Measurements from ENCODE around the gene IL12RB1. TPM values are rescaled to one million over a fixed set of nuclear protein-coding genes. Genes with fewer than 3 reads are reported as not detected.

Gene IL12RB1
- total and polyA plus RNA-seq, 2 of the 13 experiments (the other 11 are each of a cell fraction or from before 2014, with no cell fraction given): 0.03 to 0.04 TPM

- TF ChIP-seq ZNF333 (CRISPR knock-in tag; IDR thresholded peaks at IDR 0.05; ENCODE audit: borderline replicate concordance) (no peak; the same call in 1 of the 2 replicates), RXRA (CRISPR knock-in tag; IDR thresholded peaks at IDR 0.05) (peak; percentile 98), IRF2 (CRISPR knock-in tag; IDR thresholded peaks at IDR 0.05) (peak; percentile 71; the same call in 1 of the 2 replicates), SOX13 (IDR thresholded peaks at IDR 0.05) (peak; percentile 13; the same call in 1 of the 2 replicates), SOX13 (CRISPR knock-in tag; conservative IDR thresholded peaks at IDR 0.05 in 1 of 2, IDR thresholded peaks at IDR 0.05 in 1 of 2) (peak in 1 of 2 experiments; percentile 75; a peak in 2 of 4 replicates), ZNF331 (CRISPR knock-in tag; IDR thresholded peaks at IDR 0.05) (0 out of 2 replicates have a peak, but pooled peaks have one; percentile 68), MAZ (IDR thresholded peaks at IDR 0.05; ENCODE audit: borderline replicate concordance, low read depth, low read length) (no peak), MAZ (CRISPR knock-in tag; IDR thresholded peaks at IDR 0.05; ENCODE audit: low read depth) (no peak), U2AF2 (IDR thresholded peaks at IDR 0.05; ENCODE audit: low read depth, low read length) (no peak), RCOR2 (CRISPR knock-in tag; IDR thresholded peaks at IDR 0.05) (peak; percentile 77; the same call in 1 of the 2 replicates), ZNF343 (CRISPR knock-in tag; IDR thresholded peaks at IDR 0.05) (no peak), ZKSCAN8 (CRISPR knock-in tag; IDR thresholded peaks at IDR 0.05; ENCODE audit: borderline replicate concordance) (peak; percentile 95; the same call in 1 of the 2 replicates), EED (CRISPR knock-in tag; IDR thresholded peaks at IDR 0.05) (no peak), ZNF292 (CRISPR knock-in tag; IDR thresholded peaks at IDR 0.05; ENCODE audit: borderline replicate concordance, low read depth) (peak; percentile 75; the same call in 1 of the 2 replicates), LCORL (IDR thresholded peaks at IDR 0.05) (no peak), LCORL (CRISPR knock-in tag; IDR thresholded peaks at IDR 0.05) (peak; percentile 96), NCOR1 (IDR thresholded peaks at IDR 0.05; ENCODE audit: borderline replicate concordance, low read length) (peak; percentile 58; the same call in 1 of the 2 replicates), SIN3A (IDR thresholded peaks at IDR 0.05; ENCODE audit: borderline replicate concordance, low read depth, low read length) (0 out of 2 replicates have a peak, but pooled peaks have one; percentile 63), ZNF121 (CRISPR knock-in tag; IDR thresholded peaks at IDR 0.05) (no peak), ZNF468 (CRISPR knock-in tag; IDR thresholded peaks at IDR 0.05) (no peak), ZNF484 (CRISPR knock-in tag; IDR thresholded peaks at IDR 0.05; ENCODE audit: borderline replicate concordance, low read depth) (no peak), RXRB (CRISPR knock-in tag; IDR thresholded peaks at IDR 0.05; ENCODE audit: borderline replicate concordance) (peak; percentile 98), CBFB (CRISPR knock-in tag; IDR thresholded peaks at IDR 0.05) (peak; percentile 8; the same call in 1 of the 2 replicates)
- TF ChIP-seq, protein P1, sequence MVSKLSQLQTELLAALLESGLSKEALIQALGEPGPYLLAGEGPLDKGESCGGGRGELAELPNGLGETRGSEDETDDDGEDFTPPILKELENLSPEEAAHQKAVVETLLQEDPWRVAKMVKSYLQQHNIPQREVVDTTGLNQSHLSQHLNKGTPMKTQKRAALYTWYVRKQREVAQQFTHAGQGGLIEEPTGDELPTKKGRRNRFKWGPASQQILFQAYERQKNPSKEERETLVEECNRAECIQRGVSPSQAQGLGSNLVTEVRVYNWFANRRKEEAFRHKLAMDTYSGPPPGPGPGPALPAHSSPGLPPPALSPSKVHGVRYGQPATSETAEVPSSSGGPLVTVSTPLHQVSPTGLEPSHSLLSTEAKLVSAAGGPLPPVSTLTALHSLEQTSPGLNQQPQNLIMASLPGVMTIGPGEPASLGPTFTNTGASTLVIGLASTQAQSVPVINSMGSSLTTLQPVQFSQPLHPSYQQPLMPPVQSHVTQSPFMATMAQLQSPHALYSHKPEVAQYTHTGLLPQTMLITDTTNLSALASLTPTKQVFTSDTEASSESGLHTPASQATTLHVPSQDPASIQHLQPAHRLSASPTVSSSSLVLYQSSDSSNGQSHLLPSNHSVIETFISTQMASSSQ (IDR thresholded peaks at IDR 0.05; ENCODE audit: low read depth): no peak
- TF ChIP-seq, protein P1 (CRISPR knock-in tag; IDR thresholded peaks at IDR 0.05; ENCODE audit: borderline replicate concordance): no peak
- TF ChIP-seq, protein P2, sequence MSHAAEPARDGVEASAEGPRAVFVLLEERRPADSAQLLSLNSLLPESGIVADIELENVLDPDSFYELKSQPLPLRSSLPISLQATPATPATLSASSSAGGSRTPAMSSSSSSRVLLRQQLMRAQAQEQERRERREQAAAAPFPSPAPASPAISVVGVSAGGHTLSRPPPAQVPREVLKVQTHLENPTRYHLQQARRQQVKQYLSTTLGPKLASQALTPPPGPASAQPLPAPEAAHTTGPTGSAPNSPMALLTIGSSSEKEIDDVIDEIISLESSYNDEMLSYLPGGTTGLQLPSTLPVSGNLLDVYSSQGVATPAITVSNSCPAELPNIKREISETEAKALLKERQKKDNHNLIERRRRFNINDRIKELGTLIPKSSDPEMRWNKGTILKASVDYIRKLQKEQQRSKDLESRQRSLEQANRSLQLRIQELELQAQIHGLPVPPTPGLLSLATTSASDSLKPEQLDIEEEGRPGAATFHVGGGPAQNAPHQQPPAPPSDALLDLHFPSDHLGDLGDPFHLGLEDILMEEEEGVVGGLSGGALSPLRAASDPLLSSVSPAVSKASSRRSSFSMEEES (CRISPR knock-in tag; IDR thresholded peaks at IDR 0.05): peak; percentile 74; the same call in 1 of the 2 replicates
These were observed 73.3 kb downstream of the IL12RB1 start (continued) for GRCh38 chr19:18013210-18014111.
